Measurements from ENCODE around the gene RPL21. TPM values are rescaled to one million over a fixed set of nuclear protein-coding genes. Genes with fewer than 3 reads are reported as not detected.

Gene RPL21
- total RNA-seq, 2 experiments from 2014 or later: 1,153 to 1,269 TPM

DNA sequence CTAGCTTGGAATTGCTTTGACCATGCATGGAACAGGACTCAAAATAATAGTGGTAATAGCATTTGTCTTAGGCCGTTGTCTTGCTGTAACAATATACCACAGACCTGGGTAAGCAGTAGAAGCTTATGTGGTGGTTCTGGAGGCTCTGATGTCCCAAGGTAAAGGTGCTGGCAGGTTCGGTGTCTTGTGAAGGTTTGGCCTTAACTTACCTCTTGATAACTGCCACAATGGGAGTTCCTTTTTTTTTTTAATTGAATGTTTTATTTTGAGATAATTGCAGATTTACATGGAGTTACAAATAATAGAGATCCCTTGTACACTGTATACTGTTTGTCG lies 5.8 kb downstream of the RPL21 start:
- ChIA-PET POLR2A (interaction anchor here (0.7 to 1.6 kb wide), 3 partner anchors 62 to 168 kb away, joined by 5 to 6 read pairs (median 5); partner anchors contain the start of gene GTF3A), CTCF (interaction anchor here (1.5 kb wide), 1 partner anchor 13 kb away, joined by 5 read pairs; the partner anchor contains the start of gene RASL11A)

DNA sequence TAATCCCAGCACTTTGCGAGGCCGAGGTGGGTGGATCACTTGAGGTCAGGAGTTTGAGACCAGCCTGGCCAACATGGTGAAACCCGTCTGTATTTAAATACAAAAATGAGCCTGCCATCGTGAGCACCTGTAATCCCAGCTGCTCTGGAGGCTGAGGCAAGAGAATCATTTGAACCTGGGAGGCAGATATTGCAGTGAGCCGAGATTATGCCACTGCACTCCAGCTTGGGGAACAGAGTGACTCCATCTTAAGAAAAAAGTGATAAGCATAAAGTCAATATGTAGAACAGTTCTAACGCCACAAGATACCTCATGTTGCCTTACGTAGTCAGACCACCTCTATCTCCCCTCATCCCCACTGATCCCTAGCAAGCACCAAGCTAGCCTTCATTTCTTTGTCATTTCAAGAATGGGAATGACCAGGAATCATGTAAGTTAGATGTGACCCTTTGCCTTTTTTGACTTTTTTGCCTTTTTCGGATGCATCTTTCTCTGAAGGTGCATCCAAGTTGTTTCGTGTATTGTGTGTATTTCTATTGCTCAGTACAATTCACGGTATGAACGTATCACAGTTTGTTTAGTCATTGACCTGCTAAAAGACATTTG lies 6.4 kb downstream of the RPL21 start:
- CTCF ChIA-PET: interaction anchor here (1.5 kb wide), 1 partner anchor 13 kb away, joined by 5 read pairs; the partner anchor contains the start of gene RASL11A
- POLR2A ChIA-PET: interaction anchor here (0.7 to 1.6 kb wide), 2 partner anchors 96 to 168 kb away, joined by 5 to 6 read pairs; partner anchors contain the start of gene GTF3A

DNA sequence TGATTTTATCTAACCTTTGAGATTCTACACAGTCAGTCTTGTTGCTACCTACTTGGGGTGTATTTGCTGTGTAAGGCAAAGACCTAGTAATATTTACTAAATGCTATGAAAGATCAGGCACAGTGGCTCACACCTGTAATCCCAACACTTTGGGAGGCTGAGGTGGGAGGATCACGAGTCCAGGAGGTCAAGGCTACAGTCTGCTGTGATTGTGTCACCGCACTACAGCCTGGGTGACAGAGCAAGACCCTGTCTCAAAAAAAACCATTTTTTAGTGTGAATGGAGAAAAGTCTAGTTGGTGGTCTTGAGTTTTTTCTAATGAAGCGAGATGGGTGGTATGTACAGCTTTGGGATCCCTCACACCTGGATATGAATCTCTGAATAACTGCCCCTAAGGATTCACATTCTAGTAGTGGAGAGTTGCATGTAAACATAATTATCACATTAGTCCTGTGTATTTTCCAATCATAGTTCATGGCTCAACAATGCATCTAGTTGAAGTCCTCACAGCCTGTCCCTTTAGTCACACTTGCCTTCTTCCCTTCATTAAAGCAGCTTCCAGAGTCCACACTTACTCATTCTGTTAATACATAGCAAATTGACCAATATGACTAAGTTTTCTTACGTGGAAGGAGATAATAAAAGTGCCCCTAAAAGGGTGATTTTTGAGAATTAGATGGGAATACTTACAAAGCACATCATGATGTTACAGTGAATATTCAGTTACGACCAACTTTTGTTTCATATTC lies 7.5 kb downstream of the RPL21 start:
- ChIA-PET POLR2A (interaction anchor here (1.1 to 1.3 kb wide), 2 partner anchors 10 to 127 kb away, joined by 3 to 4 read pairs; no protein-coding TSS in a partner anchor), CTCF (no interaction called here)

DNA sequence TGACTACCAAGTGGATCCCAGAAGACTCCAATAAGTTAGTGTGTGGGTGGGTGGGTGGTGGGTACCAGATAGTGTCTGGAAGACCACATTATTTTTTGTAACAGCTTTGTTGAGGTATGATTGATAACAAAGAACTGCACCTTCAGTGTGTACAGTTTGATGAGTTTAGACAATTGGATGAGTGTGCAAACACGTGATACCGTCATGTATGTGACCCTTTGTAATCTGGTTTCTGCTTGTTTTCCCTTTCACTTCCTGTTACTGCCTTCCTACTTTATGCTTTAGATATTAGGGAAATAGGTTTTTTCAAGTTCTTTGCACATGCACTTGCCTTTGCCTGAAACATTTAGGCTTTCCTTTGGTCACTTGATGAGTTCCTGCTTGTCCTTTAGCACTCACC lies 8.5 kb downstream of the RPL21 start:
- ChIA-PET POLR2A (interaction anchor here (1.1 to 1.3 kb wide), 2 partner anchors 9 to 128 kb away, joined by 3 to 4 read pairs; no protein-coding TSS in a partner anchor), CTCF (interaction anchor here (0.9 kb wide), 1 partner anchor 89 kb away, joined by 4 read pairs; no protein-coding TSS in a partner anchor)

DNA sequence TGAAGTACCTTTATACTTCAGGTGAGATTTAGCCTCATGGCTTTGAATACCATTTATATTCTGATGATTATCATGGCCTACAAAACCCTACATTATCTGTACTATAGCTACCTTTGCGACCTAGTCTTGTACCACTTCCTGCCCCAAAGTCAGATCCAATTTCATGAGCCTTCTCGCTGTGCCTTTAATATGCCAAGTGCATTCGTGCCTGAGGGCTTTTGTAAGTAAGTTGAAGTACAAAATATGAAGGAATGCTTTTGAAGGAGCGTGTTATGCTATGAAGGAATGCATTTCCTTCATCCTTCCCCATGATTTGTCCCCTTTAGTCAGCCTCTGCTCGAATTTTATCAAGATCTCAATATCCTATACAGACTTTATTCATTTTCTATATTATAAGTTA lies 10.0 kb downstream of the RPL21 start:
- ChIA-PET POLR2A (no interaction called here), CTCF (no interaction called here)

DNA sequence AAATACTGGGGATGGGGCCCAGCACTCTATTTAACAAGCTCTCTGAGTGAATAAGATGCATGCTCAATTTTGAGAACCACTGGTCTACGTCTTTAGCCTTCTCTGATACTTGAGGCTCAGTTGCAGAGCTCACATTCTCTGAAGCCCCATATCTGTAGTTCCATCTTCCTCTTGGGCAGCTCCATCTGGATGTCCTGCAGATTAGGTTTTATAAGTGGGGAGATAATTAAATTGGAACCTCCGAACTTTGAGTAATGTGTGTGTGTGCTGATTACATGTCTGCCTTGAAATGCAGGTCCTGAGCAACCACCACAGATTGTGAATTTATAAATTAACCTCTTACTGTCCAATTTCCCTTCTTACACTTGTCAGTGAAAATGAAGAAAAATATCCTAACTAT lies 12.1 kb downstream of the RPL21 start:
- POLR2A ChIA-PET: interaction anchor here (0.6 kb wide), 1 partner anchor 109 kb away, joined by 3 read pairs; no protein-coding TSS in a partner anchor
- CTCF ChIA-PET: interaction anchor here (1.1 kb wide), 1 partner anchor 12 kb away, joined by 3 read pairs; no protein-coding TSS in a partner anchor

DNA sequence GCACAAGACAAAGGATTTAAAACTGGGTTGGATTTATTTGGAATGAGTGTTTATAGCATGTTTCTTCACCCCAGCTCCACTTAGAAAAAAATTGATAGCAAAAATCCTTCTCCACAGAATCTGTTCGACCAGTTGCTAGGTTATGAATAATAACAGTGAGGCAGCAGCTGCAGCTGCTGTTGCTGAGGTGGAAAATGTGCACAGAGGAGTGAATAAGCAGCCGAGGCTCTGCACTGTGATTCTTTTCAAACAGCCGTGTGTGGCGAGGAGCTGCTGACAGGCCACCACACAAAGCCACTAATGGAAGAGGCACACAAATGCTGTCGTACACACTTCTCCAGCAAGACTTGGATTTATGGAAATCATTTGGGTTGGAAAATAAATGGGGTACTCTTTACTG lies 12.8 kb downstream of the RPL21 start:
- CTCF ChIA-PET: no interaction called here
- POLR2A ChIA-PET: interaction anchor here (0.5 kb wide), 1 partner anchor 10 kb away, joined by 3 read pairs; no protein-coding TSS in a partner anchor

DNA sequence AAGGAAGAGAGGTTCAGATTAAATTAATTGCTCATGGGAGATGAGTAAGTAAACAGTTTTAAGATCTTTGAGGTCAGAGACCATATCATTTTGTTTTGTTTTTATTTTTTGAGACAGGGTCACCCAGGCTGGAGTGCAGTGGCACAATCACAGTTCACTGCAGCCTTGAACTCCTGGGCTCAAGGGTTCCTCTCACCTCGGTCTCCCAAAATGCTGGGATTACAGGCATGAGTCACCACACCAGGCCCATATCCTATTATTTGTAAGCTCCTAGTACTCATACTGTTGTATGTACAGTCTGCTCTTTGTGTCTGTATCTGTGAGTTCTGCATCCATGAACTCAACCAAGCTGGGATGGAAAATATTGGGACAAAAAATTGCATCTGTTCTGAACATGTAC lies 13.3 kb downstream of the RPL21 start:
- ChIA-PET CTCF (no interaction called here), POLR2A (no interaction called here)

DNA sequence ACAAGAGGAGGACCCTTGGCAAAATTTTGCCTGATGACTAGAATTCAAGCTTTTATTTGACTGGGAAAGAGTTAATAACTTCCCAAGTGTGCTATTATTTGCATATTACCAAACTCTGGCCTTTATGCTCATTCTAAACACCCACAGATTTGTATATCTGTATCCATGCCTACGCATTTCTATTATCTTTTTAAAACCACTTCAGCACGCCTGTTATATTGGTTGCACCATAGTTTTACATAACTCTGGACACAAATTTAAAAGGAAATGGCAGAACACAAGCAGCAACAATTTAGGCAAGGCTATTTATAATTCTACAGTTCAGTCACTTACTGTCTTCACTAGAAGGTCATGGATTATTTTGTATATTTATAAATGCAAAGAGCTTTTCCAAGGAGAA lies 15.6 kb downstream of the RPL21 start:
- POLR2A ChIA-PET: no interaction called here
- CTCF ChIA-PET: interaction anchor here (0.6 to 2.0 kb wide), 2 partner anchors 46 to 94 kb away, joined by 3 to 4 read pairs; no protein-coding TSS in a partner anchor

DNA sequence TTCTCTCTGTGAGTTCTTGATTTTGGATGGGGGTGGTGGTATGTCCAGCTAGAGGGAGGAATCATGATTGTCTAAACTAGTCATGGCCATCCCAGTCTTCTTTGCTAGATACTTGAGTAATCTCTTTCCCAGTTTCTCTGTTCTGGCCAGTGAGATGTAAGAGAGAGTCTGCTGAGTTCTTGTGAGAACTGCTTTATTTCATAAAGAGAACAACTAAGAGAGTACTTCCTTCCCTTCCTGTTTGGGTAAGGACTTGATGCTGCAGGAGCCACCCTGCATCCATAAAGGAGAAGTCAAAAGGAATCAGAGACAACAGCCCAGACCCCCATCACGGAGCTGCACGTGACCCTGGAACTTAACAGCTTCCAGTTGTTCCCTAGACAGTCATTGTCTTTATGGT lies 16.2 kb downstream of the RPL21 start:
- ChIA-PET POLR2A (no interaction called here), CTCF (interaction anchor here (2.0 kb wide), 1 partner anchor 93 kb away, joined by 4 read pairs; no protein-coding TSS in a partner anchor)

DNA sequence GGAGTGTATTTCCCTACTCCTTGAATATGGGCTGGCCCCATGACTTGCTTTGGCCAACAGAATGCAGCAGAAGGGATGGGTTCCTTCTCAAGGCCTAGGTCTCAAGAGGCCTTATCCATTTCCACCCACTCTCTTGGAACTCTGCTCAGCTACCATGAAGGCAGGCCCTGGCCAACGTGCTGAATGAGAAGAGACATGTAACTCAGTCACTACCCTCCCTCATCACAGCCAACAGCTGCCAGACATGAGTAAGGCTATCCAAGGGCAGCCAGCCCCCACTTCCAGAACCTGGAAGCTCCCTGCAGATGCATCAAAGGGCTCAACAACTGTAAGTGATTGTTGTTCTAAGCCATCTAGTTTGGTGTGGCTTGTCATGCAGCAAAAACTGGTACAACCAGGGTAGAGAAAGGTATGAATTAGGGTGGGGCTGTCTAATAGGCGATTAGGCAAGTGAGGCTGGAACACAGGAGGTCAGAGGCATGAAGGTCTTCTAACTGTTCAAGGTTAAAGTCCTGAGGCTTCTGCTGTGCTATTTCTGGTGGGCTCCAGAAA lies 17.8 kb downstream of the RPL21 start:
- CTCF ChIA-PET: no interaction called here
- POLR2A ChIA-PET: interaction anchor here (0.6 kb wide), 1 partner anchor 10 kb away, joined by 3 read pairs; no protein-coding TSS in a partner anchor

DNA sequence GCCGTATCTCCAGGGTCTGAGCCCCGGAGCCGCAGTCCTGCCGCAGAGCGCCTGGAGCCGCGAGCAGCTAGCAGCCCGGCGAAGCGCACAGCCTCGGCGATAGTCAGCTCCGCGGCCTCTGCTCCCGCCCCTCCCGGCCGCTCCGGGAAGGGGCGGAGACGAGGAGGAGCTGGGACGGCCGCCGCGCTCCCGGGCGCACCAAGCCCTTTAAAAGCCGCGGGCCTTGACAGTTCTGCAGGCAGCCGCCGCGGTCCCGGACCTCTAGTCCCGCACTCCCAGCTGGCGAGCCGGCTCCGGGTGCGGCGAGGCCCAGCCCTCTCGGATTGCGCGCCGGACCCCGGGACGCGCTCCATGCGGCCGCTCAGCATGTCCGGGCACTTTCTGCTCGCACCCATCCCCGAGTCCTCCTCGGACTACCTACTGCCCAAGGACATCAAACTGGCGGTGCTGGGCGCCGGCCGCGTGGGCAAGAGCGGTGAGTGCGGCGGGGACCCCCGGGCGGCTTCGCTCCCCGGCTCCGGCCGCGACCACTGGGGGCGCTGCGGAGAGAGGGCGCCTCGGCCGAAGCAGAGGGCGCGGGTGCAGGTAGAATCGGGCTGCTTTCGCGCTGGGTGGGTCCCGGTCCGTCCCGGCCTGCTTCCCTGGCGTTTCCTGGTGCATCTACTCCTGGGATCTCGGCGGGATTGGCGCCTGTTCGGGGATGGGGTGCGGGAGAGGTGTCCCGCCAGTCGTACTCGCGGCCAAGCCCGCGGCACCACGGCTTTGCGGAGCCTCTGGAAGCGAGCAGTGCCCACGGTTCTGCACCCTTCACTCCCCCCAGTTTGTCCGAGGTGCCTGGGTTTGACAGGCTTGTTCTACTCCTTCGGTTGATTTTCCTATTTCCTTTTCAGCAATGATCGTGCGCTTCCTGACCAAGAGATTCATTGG lies 19.5 kb downstream of the RPL21 start, which contains the start of gene RASL11A:
Gene RASL11A, plus strand, starts transcription at position 237 of the 927 bp plus-strand sequence. Its CDS starts 115 bp downstream, at position 352.
- ChIA-PET CTCF (interaction anchor here (0.5 to 1.6 kb wide), 15 partner anchors 8 to 506 kb away, joined by 3 to 6 read pairs (median 3); partner anchors contain the start of gene USP12), POLR2A (no interaction called here)

DNA sequence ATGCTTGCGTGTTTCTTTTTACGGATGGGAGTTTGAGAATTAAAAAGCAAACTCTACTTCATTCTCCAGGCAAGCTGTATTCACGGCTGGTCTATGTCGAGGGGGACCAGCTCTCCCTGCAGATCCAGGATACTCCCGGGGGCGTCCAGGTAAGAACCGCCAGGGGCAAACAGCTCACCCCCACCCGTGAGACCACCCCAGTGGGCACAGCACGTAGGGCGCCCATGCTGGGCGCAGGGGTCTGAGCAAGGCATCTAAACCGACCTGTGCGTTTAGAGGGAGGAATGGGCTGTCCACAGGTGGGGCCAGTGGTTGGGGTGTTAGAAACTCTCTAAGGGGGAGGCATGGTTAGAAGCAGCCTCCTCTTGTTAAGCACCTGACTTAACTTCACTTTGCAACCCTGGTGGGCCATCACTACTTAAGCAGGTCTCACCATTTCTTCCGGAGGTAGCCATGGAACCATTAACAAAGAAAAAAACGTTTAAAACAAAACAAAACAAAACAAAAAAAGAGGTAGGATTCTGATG lies 20.3 kb downstream of the RPL21 start:
- ChIA-PET CTCF (interaction anchor here (1.0 to 1.6 kb wide), 4 partner anchors 9 to 260 kb away, joined by 3 to 4 read pairs (median 3); no protein-coding TSS in a partner anchor), POLR2A (no interaction called here)

DNA sequence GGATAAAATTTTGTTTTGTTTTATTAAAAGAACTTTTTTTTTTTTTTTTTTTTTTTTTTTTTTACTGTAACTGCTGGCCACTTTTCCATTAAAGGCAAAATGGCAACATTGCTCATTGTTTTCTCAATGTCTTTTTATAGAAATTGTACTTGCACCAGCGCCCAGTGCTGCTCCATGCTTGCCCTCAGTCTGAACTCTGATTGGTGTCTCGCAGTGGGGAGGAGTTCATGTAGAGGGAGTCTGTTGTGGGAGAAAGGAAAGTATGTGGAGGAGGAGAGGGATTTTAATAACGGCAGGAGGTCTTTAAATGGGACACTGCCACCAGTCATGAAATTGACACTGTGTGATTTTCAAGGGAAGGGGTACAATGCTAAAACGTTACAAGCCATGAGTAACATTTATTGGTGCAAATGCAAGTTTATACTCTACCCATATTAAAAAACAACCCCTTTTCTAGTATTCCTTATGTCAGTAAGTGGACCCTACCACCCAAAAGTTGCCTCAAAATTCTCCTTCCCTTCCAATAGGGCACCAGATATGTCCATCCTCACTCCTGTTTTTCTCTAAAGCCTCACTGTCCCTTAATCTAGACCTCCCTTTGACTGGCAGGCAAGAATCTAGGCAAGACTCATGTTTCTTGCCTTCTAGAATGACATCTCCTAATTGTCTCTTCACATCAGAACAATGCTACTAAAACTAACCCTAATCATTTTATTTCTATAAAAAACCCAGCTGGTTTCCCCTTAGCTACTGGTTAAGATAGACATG lies 22.5 kb downstream of the RPL21 start:
- ChIA-PET POLR2A (no interaction called here), CTCF (interaction anchor here (0.7 to 1.2 kb wide), 2 partner anchors 151 to 288 kb away, joined by 4 to 7 read pairs; no protein-coding TSS in a partner anchor)

DNA sequence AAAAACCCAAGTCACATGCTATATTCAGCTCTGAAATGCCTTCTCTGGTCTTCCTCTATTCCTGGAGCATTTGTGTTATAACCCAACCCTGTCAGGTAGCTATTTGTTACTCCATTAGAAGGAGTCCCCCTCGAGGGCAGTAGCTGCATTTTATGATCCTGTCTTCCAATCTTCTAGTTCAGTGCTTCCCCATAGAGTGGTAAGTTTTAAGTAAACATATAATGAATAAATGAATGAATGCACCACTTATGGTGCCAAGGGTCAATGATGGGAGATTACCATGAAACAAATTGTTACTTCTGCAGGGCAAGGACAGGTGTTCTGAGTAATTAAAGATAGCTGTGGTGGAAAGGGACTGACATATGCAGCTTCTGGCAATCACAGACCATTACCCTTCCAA lies 23.3 kb downstream of the RPL21 start:
- CTCF ChIA-PET: interaction anchor here (0.6 to 1.2 kb wide), 3 partner anchors 12 to 84 kb away, joined by 3 to 4 read pairs (median 4); no protein-coding TSS in a partner anchor
- POLR2A ChIA-PET: interaction anchor here (0.7 kb wide), 1 partner anchor 11 kb away, joined by 3 read pairs; no protein-coding TSS in a partner anchor

DNA sequence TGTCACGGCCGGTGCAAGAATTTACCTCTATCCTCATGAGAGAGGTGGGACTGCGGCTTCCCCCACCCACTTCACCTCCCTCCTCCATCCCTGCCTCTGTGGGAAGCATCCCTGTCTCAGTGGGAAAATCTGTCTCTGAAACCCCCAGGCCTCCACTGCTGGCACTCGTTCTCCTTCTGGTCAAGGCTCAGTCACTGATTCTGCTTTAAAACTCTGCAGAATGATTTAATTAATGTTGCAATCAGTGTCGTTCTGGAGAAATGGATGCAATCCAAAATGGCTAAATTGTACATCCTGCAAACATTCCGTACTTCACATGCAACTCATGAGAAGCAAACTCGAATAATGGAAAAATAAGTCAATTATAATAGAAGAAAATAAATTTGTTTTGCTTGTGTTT lies 24.8 kb downstream of the RPL21 start:
- POLR2A ChIA-PET: no interaction called here
- CTCF ChIA-PET: interaction anchor here (1.2 kb wide), 1 partner anchor 83 kb away, joined by 4 read pairs; no protein-coding TSS in a partner anchor

DNA sequence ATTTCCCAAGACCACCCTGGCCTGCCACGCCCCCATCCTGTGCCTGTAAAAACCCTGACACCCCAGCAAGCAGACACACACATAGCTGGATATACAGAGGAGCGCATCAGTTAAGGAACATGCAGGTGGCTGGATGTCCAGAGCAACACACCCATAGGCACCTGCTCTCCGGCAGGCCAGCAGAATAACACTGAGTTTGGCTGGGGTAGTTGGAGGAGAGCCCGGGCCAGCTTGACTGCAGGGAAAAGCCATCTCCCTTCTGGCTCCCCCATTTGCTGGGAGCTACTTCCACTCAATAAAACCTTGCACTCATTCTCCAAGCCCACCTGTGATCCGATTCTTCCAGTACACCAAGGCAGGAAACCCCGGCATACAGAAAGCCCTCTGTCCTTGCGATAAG lies 28.1 kb downstream of the RPL21 start:
- CTCF ChIA-PET: interaction anchor here (1.6 to 1.8 kb wide), 2 partner anchors 9 to 79 kb away, joined by 3 to 5 read pairs; partner anchors contain the start of gene RASL11A
- POLR2A ChIA-PET: no interaction called here
